Lower leg skin (tissue), 4 donors: ENCODE measurements around the gene OR8B8. TPM values are rescaled to one million over a fixed set of nuclear protein-coding genes. Genes with fewer than 3 reads are reported as not detected.

ENCODE experiments used
- DNase-seq, 2 donors: peaks; one replicate each; pipeline ENCODE4 v3.0.0-alpha.2; 2019; ENCODE audit warnings: low spot score in 2 of 2
- H3K4me3 ChIP-seq: fragments of 200-600 bp; sonication (generic); 2 replicates; pipeline ENCODE4 v1.5.1; 2017; ENCODE audit warnings: mild to moderate bottlenecking, low read depth; ENCODE audit not compliant: poor library complexity, severe bottlenecking
- CTCF ChIP-seq, 3 donors: fragments of 450-650 bp; IDR thresholded peaks; one replicate each; pipeline ENCODE4 v1.5.1; 2016; ENCODE audit warnings: antibody characterized with exemption in 3 of 3, mild to moderate bottlenecking in 3 of 3, moderate library complexity in 2 of 3
- POLR2A ChIP-seq, 2 donors: fragments of 450-650 bp; IDR thresholded peaks; one replicate each; pipeline ENCODE4 v1.6.1; 2016 to 2017; ENCODE audit warnings: antibody characterized with exemption in 2 of 2, mild to moderate bottlenecking in 1 of 2, moderate library complexity in 1 of 2
- WGBS, 2 donors: methylation state at CpG; one replicate each; pipeline ENCODE4 v1.1.5; 2018; 5-methylcytosine and 5-hydroxymethylcytosine counted together
- intact Hi-C: fragments of 100-400 bp; cut with DNase I; formaldehyde crosslinking; loops from one replicate; pipeline ENCODE4 v1.15.0; 2023; ENCODE audit warnings: low total_unique reads
- total RNA-seq, 4 donors: library from RNA; depleted of rRNA; stranded (reverse); fragments of >200 nt; gene quantifications; one replicate each; pipeline ENCODE4 v1.1.0, GENCODE V29; 2016

The OR8B8 gene
- total RNA-seq, 4 donors from 2014 or later, result not detected

- no peak for TF ChIP-seq POLR2A (IDR thresholded peaks at IDR 0.05)
- no peak for TF ChIP-seq CTCF (IDR thresholded peaks at IDR 0.05)
- intact Hi-C loops, result no loop called here
- no peak for DNase-seq
- no peak overlapping the region for H3K4me3 ChIP-seq
- 27 to 30% methylated on average over 20 of the region's 20 CpGs for WGBS, 2 donors
These were observed 36.1 kb upstream of the OR8B8 start for GRCh38 chr11:124481365-124482323.

GRCh38 chr11:124479561-124479960, 34.1 kb upstream of the OR8B8 start:
- no peak overlapping the region for H3K4me3 ChIP-seq
- intact Hi-C loops, result no loop called here
- 80 to 83% methylated on average over 3 of the region's 3 CpGs for WGBS, 2 donors

GRCh38 chr11:124475265-124475664, 29.8 kb upstream of the OR8B8 start:
- no peak for TF ChIP-seq CTCF (IDR thresholded peaks at IDR 0.05)
- TF ChIP-seq POLR2A (IDR thresholded peaks at IDR 0.05), result no peak
- 63 to 64% methylated on average over 2 of the region's 2 CpGs for WGBS, 2 donors
- intact Hi-C loops, result no loop called here

More at GRCh38 chr11:124479561-124479960, 34.1 kb upstream of the OR8B8 start:
- TF ChIP-seq POLR2A (IDR thresholded peaks at IDR 0.05) (no peak), CTCF (IDR thresholded peaks at IDR 0.05) (no peak)
- DNase-seq, result no peak

GRCh38 chr11:124474779-124475178, 29.3 kb upstream of the OR8B8 start:
- no peak for TF ChIP-seq POLR2A (IDR thresholded peaks at IDR 0.05)
- no peak for TF ChIP-seq CTCF (IDR thresholded peaks at IDR 0.05)
- WGBS, 2 donors, result 80 to 87% methylated on average over 2 of the region's 2 CpGs

More at GRCh38 chr11:124475265-124475664, 29.8 kb upstream of the OR8B8 start:
- no peak for DNase-seq
- no peak overlapping the region for H3K4me3 ChIP-seq

GRCh38 chr11:124474079-124474478, 28.6 kb upstream of the OR8B8 start:
- intact Hi-C loops, result no loop called here
- no peak overlapping the region for H3K4me3 ChIP-seq
- WGBS, 2 donors, result 77 to 91% methylated on average over 1 of the region's 1 CpG
- no peak for DNase-seq
- TF ChIP-seq POLR2A (IDR thresholded peaks at IDR 0.05) (no peak), CTCF (IDR thresholded peaks at IDR 0.05) (no peak)

More at GRCh38 chr11:124474779-124475178, 29.3 kb upstream of the OR8B8 start:
- DNase-seq, result no peak
- no peak overlapping the region for H3K4me3 ChIP-seq
- intact Hi-C loops, result no loop called here
